ENCODE data around the gene ATCAY.
"Not testable (repeated sequence)": the region's sequence is repeated elsewhere in the genome, so short reads cannot be mapped to it uniquely, and the experiment has no call there.

The ATCAY gene

DNA sequence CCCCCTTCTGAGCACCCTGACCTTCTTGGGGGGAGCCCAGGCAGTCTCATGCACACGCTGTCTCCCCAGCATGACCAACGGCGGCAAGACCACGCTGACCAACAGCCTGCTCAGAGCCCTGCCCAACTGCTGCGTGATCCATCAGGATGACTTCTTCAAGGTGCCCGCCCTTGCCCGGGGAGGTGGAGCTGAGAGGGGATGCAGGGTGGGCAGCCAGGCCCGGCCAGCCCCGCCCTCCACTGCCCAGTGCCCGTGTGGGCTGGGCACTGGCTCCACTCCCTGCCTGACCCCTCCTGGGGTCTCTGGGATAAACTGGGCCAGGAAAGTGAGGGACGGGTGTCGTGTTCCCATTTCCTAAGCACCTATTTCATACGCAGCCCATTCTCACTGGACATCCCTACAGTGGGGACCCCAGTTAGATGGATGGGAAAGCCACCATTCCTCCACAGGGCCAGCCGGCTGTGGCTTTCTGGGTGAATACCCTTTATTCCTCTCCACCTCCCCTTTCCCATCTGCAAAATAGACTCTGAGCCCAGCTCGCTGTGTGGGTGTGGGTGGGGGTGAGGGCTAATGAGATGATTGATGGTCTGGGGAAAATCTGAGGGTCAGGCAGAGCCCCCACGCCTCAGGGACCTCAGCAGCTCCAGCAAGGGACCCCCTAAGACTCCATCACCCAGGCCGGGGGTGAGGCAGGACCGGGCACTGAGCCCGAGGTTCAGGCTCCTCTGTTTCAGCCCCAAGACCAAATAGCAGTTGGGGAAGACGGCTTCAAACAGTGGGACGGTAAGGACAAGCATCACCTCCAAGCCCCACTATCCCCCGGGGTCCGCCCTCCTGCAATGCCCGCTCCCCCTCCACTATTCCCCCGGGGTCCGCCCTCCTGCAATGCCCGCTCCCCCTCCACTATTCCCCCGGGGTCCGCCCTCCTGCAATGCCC, 56.3 kb downstream of the ATCAY start:
- DNase-seq (ENCODE audit: low read depth in 1 of 2, low spot score in 1 of 2): no peak
- TF ChIP-seq SPI1 (IDR thresholded peaks at IDR 0.05; ENCODE audit: borderline replicate concordance, low read depth): no peak
- TF ChIP-seq POLR2AphosphoS5 (IDR thresholded peaks at IDR 0.05; ENCODE audit: low read depth): no peak
- TF ChIP-seq GABPA (IDR thresholded peaks at IDR 0.05; ENCODE audit: low read depth): no peak
- TF ChIP-seq, protein P1, sequence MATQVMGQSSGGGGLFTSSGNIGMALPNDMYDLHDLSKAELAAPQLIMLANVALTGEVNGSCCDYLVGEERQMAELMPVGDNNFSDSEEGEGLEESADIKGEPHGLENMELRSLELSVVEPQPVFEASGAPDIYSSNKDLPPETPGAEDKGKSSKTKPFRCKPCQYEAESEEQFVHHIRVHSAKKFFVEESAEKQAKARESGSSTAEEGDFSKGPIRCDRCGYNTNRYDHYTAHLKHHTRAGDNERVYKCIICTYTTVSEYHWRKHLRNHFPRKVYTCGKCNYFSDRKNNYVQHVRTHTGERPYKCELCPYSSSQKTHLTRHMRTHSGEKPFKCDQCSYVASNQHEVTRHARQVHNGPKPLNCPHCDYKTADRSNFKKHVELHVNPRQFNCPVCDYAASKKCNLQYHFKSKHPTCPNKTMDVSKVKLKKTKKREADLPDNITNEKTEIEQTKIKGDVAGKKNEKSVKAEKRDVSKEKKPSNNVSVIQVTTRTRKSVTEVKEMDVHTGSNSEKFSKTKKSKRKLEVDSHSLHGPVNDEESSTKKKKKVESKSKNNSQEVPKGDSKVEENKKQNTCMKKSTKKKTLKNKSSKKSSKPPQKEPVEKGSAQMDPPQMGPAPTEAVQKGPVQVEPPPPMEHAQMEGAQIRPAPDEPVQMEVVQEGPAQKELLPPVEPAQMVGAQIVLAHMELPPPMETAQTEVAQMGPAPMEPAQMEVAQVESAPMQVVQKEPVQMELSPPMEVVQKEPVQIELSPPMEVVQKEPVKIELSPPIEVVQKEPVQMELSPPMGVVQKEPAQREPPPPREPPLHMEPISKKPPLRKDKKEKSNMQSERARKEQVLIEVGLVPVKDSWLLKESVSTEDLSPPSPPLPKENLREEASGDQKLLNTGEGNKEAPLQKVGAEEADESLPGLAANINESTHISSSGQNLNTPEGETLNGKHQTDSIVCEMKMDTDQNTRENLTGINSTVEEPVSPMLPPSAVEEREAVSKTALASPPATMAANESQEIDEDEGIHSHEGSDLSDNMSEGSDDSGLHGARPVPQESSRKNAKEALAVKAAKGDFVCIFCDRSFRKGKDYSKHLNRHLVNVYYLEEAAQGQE (IDR thresholded peaks at IDR 0.05; ENCODE audit: insufficient replicate concordance, low read depth): no peak
- TF ChIP-seq, protein P2, sequence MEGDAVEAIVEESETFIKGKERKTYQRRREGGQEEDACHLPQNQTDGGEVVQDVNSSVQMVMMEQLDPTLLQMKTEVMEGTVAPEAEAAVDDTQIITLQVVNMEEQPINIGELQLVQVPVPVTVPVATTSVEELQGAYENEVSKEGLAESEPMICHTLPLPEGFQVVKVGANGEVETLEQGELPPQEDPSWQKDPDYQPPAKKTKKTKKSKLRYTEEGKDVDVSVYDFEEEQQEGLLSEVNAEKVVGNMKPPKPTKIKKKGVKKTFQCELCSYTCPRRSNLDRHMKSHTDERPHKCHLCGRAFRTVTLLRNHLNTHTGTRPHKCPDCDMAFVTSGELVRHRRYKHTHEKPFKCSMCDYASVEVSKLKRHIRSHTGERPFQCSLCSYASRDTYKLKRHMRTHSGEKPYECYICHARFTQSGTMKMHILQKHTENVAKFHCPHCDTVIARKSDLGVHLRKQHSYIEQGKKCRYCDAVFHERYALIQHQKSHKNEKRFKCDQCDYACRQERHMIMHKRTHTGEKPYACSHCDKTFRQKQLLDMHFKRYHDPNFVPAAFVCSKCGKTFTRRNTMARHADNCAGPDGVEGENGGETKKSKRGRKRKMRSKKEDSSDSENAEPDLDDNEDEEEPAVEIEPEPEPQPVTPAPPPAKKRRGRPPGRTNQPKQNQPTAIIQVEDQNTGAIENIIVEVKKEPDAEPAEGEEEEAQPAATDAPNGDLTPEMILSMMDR (IDR thresholded peaks at IDR 0.05; ENCODE audit: insufficient read depth, low read length): no peak
- Histone ChIP-seq H3K27me3 (ENCODE audit: insufficient read depth, poor library complexity, severe bottlenecking) (peaks cover 22% of the 10 kb centered on the region), H3K27ac (replicated peaks) (no peak overlapping the region), H3K4me3 (replicated peaks; ENCODE audit: insufficient read depth, low read length) (no peak overlapping the region)

DNA sequence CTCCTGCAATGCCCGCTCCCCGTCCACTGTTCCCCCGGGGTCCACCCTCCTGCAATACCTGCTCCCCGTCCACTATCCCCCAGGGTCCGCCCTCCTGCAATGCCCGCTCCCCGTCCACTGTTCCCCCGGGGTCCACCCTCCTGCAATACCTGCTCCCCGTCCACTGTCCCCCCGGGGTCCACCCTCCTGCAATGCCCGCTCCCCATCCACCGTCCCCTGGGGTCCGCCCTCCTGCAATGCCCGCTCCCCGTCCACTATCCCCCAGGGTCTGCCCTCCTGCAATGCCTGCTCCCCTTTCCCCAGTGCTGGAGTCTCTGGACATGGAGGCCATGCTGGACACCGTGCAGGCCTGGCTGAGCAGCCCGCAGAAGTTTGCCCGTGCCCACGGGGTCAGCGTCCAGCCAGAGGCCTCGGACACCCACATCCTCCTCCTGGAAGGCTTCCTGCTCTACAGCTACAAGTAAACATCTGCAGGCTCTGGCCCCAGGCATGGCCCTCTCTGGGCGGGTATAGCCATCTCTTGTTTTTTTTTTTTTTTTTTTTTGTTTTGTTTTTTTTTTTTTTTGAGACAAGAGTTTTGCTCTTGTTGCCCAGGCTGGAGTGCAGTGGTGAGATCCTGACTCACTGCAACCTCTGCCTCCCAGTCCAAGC, 57.9 kb downstream of the ATCAY start:
- not testable (repeated sequence) for H3K27ac ChIP-seq (replicated peaks); DNase-seq (ENCODE audit: low read depth in 1 of 2, low spot score in 1 of 2); H3K4me3 ChIP-seq (replicated peaks; ENCODE audit: insufficient read depth, low read length); H3K27me3 ChIP-seq (ENCODE audit: insufficient read depth, poor library complexity, severe bottlenecking)

DNA sequence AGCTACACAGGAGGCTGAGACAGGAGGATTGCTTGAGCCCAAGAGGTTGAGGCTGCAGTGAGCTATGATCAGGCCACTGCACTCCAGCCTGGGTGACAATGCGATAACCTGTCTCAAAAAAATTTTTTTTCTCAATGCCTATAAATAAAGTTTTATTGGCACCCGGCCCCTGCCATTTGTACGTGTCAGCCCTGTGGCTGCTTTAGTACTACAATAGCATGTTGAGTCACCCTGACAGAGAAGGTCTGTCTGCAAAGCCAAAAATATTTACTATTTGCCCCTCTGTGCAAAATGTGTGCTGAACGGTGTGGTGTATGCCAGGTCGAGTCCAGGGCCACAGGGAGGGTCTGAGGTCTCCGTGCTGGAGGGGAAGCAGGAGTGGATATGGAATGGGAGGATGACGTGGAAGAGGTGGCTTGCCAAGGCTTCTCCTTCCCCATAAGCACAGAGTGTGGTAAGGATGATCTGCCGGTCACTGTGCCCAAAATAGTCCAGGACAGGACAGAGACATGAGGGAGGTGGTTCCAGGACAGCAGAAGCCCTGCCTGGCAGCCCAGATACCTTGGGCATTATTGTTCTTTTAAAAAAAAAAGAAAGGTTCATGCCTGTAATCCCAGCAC, 62.4 kb downstream of the ATCAY start:
- Histone ChIP-seq H3K4me3 (replicated peaks; ENCODE audit: insufficient read depth, low read length) (no peak overlapping the region), H3K27me3 (ENCODE audit: insufficient read depth, poor library complexity, severe bottlenecking) (no peaks in the 10 kb centered on the region), H3K27ac (replicated peaks) (no peak overlapping the region)
- DNase-seq (ENCODE audit: low read depth in 1 of 2, low spot score in 1 of 2): no peak
- TF ChIP-seq, protein P2 (IDR thresholded peaks at IDR 0.05; ENCODE audit: insufficient read depth, low read length): no peak
- TF ChIP-seq POLR2AphosphoS5 (IDR thresholded peaks at IDR 0.05; ENCODE audit: low read depth) (no peak), SPI1 (IDR thresholded peaks at IDR 0.05; ENCODE audit: borderline replicate concordance, low read depth) (no peak), GABPA (IDR thresholded peaks at IDR 0.05; ENCODE audit: low read depth) (no peak)
- TF ChIP-seq, protein P1 (IDR thresholded peaks at IDR 0.05; ENCODE audit: insufficient replicate concordance, low read depth): no peak

All from HL-60 (cell line).